HK-2 (cell line): ENCODE data around the gene SLC34A1.

Experiments
- DNase-seq: peaks from one replicate; pipeline ENCODE4 v3.0.0-alpha.2; 2018; ENCODE audit not compliant: unreplicated experiment

Gene SLC34A1

GRCh38 chr5:177432143-177432838, 48.1 kb downstream of the SLC34A1 start:
- no peak for DNase-seq

- DNase-seq: no peak
Measured at GRCh38 chr5:177432839-177433657, 48.8 kb downstream of the SLC34A1 start.

GRCh38 chr5:177433658-177434217, 49.5 kb downstream of the SLC34A1 start:
- DNase-seq: no peak

GRCh38 chr5:177434437-177434836, 50.2 kb downstream of the SLC34A1 start:
- DNase-seq: peak; percentile 49

GRCh38 chr5:177434942-177435738, 50.9 kb downstream of the SLC34A1 start:
- peak; percentile 1 for DNase-seq

GRCh38 chr5:177435847-177436536, 51.8 kb downstream of the SLC34A1 start:
- DNase-seq: no peak

GRCh38 chr5:177437623-177438022, 53.4 kb downstream of the SLC34A1 start:
- peak; percentile 1 for DNase-seq

- no peak for DNase-seq
Measured at GRCh38 chr5:177438468-177438867, 54.2 kb downstream of the SLC34A1 start.

- no peak for DNase-seq
Measured at GRCh38 chr5:177439518-177440053, 55.4 kb downstream of the SLC34A1 start.

- no peak for DNase-seq
Measured at GRCh38 chr5:177440211-177440989, 56.2 kb downstream of the SLC34A1 start.

- DNase-seq: no peak
Measured at GRCh38 chr5:177440990-177441780, 57.0 kb downstream of the SLC34A1 start.

GRCh38 chr5:177442066-177442826, 58.0 kb downstream of the SLC34A1 start:
- no peak for DNase-seq

- DNase-seq: no peak
Measured at GRCh38 chr5:177443144-177443983, 59.1 kb downstream of the SLC34A1 start.

- no peak for DNase-seq
Measured at GRCh38 chr5:177444106-177445051, 60.1 kb downstream of the SLC34A1 start.

GRCh38 chr5:177445052-177445916, 61.0 kb downstream of the SLC34A1 start:
- no peak for DNase-seq

- DNase-seq: no peak
Measured at GRCh38 chr5:177445917-177446199, 61.6 kb downstream of the SLC34A1 start.
